Frontal cortex (tissue), 4 donors: ENCODE results near the gene SLC25A10. TPM values are rescaled to one million over a fixed set of nuclear protein-coding genes. Genes with fewer than 3 reads are reported as not detected.

Experiments
- DNase-seq, 2 donors: peaks; one replicate each; pipeline ENCODE4 v3.0.0; 2012; ENCODE audit warnings: low spot score in 2 of 2
- FAIRE-seq: peaks from 2 replicates; lab custom pipeline; 2012; peaks lifted over from hg19 to GRCh38; lab: Jason Lieb, UNC
- total RNA-seq: library from RNA; depleted of rRNA; stranded (reverse); fragments of >200 nt; gene quantifications from one replicate; pipeline ENCODE4 v1.2.3, GENCODE V29; 2014
- donor health status: control.
- donor health status: control.
- donor health status: control.

SLC25A10 gene
- total RNA-seq, 1 donor from 2014 or later: 4.9 TPM

DNA sequence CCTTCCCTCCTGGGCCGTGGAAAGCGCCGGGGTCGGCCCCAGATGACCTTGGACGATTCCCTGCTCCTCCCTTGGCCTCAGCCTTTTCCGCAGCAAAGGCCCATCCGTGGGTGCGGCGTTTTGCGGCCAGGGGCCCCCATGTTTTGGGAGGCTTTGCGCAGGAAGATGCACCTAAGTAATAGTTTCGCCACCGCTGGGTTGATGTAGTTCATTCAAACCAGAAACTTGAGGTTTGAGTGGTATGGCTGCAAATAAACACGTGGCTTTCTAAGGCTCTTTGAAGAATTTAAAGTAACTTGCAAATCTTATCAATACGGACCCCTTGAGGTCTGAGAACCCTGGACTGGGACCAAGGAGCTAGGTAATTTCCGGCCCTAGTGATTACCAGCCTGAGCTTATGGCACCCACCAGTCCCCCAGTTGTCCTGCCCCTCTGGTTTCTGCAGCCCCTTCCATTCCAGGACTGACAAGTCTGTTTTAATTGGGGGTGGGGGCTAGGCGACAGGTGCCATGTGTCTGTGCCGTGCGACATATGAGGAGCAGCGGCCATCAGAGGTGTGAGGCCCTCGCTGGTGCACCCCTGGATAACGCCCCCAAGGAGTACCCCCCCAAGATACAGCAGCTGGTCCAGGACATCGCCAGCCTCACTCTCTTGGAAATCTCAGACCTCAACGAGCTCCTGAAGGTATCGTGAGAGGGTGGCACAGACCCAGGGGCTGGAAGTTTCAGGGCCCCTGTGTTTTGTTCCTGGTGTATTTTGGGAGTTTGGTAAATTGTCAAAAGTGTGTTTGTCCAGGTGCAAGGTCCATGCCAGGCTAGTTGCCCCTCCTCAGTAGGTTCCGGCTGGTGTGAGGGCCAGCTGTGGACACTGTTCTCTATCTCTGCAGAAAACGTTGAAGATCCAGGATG lies 8.1 kb upstream of the SLC25A10 start:
- FAIRE-seq: no peak

DNA sequence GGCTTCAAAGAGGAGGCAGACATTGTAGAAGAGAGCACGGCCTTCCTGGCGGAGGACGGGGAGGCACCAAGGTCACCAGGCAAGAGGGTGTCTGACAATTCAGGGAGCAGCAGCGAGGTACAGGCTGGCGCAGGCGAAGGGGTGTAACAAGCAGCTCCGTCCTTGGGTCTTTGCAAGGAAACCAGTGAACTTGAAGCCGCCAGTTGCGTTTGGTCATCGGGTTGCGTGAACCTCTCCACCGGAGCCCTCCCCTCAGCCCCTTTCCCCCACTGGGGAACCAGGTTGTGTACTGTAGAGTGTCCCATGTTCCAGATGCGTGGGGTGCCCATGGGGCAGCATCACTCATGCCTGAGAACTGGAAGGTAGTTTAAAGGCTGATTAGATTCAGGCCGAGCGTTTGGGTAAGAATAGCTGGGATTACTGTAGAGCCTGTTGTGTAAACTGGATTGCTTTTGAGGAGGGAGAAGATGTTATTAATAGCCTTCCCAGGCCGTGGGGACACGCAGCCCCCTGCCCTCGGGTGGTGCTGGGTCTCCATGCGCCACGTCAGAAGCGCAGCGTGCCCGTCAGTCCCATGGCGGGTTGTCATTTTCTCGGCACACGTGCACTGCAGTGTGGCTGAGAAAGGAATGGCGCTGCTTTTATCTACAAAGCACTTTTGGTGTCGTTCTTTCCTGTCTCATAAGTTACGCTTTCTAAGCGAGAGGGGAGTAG lies 6.4 kb upstream of the SLC25A10 start:
- FAIRE-seq (no peak), DNase-seq (no peak)

More for the DNA sequence above, 8.1 kb upstream of the SLC25A10 start:
- DNase-seq: no peak

DNA sequence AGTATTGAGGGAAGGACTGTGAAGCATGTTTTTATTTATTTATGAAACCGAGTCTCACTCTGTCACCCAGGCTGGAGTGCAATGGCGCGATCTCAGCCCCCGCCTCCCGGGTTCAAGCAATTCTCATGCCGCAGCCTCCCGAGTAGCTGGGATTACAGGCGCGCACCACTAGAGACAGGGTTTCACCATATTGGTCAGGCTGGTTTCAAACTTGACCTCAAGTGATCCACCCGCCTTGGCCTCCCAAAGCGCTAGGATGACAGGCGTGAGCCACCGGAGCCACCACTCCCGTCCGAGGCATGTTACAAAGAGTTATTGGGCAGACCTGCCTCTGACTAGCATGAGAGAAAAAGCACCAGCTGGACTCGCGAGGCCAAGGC lies 5.9 kb upstream of the SLC25A10 start:
- DNase-seq: no peak
- FAIRE-seq: no peak

DNA sequence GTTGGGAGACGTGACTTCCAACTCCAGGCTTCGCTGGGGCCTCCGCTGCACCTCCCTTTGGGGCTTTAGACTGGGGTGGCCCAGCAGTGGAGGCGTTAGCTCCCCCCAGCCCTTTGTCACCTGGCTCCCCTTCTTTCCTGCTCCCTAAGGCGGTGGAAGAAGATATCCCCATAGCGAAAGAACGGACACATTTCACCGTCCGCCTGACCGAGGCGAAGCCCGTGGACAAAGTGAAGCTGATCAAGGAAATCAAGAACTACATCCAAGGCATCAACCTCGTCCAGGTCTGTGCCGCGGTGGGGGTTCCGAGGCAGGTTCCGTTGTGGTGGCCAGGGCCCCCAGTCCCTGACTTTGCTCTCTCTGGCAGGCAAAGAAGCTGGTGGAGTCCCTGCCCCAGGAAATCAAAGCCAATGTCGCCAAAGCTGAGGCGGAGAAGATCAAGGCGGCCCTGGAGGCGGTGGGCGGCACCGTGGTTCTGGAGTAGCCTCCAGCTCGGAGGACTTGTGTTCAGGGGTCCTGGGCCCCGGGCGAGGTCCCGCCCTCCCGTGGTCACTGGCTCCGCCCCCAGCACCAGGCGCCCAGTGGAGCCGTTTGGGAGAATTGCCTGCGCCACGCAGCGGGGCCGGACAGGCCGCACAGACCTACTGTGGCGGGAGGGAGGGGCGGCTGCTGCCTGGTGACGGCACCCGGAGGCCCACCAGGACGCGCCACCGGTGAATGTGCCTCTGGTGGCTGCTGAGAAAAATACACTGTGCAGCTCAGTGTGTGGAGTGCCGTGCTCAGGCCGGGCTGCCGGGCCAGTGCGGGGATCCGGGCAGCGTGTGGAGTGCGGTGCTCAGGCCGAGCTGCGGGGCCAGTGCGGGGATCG lies 5.1 kb upstream of the SLC25A10 start:
- no peak for DNase-seq
- no peak for FAIRE-seq

DNA sequence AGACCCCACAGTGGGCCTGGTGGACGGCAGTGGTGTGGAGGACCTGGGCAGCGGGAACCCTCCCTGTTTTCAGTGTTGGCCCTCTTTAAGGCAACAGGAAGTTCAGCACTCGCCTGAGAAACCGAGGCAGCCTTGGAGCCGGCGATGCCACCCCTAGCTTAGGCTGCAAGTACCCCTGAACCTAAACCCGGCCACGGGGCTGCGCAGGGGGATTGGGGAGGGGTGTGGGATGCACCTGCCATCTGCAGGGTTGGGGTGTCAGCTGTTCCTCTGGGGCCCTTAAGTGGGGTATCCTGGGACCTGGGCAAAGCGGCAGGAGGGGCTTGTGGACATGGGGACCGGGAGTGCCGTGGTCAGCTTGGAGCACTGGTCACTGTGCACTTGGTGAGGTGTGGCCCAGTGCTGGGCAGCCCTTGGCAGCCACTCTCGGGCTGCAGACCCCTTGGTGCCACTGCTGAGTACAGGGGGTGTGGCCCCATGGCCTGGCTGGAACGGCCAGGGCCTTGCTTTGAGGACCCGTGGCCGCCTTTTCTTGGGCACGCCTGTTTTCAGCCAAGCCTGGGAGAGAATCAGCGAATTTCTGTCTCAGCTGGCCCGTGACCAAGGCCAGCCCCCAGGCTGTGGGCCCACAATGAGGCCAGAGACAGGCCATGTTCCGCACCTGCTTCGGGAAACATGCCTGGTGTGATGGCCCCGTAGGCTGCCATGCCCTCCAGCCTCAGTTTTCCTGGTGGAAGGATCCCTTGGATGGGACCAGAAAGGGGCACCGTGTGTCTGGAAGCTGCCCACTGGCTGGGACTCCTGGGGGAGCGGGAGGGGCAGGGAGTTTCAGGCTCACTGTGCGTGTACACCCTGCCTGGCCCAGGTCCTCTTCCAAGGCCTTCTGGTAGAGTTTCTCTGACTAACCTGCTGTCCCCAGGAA lies 4.1 kb upstream of the SLC25A10 start:
- FAIRE-seq: no peak
- DNase-seq: no peak

DNA sequence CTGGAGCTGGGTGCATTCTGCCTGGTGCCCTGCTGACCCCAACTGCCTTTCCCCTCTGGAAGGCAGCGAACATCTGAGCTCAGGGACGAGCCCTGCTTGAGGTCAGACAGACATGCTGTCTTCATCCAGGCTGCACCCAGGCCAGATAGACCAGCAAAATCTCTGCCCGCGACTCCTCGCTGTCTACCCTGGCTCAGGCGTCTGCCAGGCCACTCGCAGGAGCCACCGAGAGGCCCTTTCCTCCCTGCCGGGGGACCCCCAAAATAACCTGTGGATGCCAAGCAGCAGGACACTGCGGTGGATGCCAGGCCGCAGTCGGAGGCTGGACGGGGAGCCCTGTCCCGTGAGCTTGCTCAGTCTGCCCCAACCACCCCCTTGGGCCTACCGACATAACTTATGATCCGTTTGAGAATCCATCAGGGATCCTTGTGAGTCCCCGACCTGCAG lies 3.3 kb upstream of the SLC25A10 start:
- no peak for FAIRE-seq
- no peak for DNase-seq

DNA sequence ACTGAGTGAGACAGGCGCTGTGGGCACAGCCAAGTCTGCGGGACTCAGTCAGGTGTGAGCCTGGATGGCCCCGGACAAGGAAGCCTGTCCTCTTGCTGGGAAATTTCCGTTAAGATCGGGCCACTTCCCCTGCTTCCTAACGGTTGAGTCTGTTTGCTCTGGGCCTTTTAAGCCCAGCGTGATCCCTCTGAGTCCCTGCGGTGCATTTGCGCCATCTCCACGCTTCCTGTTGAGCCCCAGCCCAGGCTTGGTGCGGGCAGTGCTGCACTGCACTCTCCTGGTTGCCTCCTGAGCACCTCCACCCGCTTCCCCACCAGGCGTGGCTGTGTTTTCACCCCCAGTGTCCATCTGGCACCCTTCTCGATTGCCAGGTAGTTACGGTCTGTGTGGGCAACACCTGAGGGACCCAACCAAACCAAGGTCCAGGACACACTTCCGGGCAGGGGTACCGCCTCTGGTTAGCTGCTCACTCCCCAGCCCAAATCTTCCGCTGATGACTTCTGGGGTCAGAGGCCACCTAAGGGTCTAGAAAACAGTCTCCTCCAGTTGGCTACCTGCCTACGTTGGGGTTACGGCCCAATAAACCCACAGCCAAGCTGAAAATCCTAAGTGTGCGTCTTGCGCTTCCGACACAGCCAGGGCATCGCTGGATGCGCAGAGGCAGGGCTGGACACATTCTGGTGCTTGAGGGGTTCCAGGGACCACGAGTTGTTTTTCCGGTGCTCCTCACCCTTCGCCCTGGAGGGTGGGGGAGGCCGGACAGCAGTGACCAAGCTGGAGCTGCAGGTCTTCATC lies 1.4 kb upstream of the SLC25A10 start:
- no peak for DNase-seq
- no peak for FAIRE-seq

DNA sequence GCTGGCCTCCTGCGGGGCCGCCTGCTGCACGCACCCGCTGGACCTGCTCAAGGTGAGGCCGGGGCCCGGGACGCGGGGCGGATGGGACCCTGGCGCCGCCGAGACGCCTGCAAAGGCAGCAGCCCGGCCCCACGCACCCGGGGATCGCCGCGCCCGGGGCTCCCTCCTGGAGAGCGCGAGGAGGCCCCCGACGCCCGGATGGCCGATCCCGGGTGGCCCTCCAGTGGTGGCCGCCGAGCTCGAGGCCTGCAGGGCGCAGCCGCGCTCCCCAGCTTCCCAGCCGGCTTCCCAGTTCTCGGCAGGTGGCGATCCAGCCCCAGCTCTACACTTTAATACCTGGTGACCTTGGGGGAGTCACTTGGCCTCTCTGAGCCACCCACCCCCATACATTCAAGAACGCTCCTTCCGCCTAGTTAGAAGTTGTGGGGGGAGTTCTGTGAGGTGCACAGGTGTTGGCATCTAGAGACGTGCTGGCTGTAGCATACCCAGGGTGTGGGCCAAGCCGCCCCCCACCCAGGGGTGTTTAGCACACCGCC lies 452 bp downstream of the SLC25A10 start:
- FAIRE-seq (no peak), DNase-seq (peak in 1 of 2 donors; percentile 64)

DNA sequence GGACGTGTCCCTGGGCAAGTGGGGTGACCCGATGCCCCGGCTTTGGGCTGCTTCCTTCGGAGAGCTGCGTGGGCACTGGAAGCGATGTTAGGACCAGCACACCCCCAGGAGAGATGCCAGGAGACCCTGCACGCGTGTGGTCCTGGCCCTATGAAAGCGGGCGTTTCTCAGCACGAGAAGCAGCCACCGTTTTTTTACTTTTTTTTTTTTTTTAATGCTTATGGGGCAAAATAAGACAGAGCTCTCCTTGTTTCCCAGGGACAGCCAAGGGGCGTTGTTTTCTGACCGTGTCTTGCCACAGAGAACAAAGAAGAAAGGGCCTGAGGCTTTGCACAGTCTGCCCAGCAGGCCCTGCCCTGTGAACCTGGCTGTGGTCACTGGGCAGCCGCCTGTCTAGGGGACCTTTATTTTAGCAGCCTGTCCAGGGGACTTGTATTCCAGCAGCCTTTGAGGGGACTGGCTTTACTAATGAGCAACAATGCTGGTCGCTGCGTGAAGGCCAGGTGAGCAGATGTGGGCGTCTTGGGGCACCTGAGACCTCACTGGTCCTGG lies 996 bp downstream of the SLC25A10 start:
- FAIRE-seq (no peak), DNase-seq (no peak)

DNA sequence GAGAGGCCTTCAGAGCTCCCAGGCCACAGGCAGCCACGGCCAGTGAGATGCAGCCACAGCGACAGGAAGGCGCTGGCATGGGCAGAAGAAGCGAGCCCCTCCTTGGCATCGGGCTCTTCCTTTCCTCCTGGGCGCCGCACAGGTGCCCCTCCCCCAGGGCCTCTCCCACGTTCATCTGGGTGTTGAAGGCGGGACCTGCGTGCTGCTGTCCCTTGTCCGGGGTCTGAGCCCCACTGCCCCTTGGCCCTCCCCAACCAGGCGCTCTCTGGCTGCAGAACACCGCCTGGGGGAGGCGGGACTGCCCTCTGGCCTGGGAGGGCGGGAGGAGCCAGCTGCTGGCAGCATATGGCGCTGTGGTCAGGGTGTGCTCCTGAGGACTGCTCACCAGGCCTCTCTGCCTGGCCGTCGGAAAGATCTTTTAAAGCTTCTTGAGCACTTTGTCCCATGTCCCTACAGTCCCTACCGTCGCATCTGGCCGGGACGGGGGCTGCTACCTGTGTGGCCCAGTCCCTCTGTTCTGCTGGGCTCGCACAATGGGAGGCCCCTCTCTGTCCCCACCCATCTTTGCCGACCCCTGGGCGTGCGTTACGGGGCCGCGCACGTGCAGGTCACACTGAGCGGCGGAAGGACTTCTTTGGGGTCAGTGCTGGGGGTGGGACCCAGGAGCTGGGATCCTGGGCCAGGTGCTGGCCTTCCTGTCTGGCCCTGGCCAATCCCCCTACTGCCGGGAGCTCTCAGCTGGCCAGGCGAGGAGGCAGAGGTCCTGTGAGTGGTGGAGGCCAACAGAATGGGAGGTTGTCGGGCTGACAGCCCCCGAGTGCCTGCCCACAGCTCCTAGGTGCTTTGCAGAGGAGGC lies 1.7 kb downstream of the SLC25A10 start:
- DNase-seq (no peak), FAIRE-seq (no peak)

DNA sequence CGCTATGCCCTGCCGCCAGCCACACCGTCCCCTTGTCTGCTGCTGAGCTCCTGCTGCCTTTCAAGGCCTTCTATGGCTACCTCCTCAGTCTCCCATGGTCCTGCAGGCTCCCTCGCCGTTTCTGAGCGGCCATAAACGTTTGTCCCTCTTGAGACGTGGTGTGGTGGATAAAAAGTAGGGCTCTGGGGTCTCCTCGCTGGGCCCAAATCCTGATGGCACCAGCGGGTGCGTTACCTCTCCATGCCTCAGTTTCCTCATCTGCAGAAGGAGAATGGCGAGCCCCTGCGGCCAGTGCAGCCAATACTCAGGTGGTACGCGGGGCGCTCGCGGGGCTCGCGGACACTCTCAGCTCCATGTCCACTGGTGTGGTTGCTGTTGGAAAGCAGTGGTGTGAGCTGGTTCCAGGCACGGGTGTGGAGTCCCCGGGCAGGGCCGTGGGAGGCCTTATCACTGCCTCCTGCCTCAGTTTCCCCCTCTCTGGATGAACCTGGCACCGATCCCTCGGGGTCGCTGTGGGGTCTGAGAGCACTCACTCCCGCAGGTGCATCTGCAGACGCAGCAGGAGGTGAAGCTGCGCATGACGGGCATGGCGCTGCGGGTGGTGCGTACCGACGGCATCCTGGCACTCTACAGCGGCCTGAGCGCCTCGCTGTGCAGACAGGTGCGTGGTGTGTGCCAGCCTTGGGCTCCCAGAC lies 2.5 kb downstream of the SLC25A10 start:
- no peak for DNase-seq
- FAIRE-seq: no peak

DNA sequence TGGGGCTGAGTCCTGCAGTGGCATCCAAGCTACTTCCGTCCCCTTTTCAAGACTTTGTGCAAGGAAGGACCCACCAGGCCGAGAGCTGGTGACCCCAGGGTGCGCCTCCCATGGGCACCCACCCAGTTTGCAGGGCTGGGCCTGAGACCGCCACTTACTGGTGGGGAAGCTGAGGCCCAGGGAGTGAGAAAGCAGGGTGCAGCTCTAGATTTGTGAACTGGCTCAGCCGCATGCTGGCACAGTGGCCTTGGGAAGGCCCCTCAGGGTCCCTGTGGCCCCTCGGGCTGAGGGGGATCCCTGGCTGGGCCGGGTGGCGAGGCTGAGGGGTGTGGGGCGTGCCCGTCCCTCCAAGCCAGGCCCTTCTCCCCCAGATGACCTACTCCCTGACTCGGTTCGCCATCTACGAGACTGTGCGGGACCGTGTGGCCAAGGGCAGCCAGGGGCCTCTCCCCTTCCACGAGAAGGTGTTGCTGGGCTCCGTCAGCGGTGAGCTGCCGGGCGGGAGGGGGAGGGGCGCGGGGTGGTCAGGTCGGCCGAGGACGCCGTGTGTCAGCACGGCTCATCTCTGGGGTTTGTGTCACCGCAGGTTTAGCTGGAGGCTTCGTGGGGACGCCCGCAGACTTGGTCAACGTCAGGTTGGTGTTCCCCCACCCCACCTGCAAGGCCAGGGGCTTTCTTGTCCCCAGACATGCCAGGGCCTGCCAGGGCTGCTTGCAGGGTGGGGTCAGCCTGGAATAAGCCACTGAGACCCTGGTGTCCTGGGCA lies 3.2 kb downstream of the SLC25A10 start:
- no peak for FAIRE-seq

DNA sequence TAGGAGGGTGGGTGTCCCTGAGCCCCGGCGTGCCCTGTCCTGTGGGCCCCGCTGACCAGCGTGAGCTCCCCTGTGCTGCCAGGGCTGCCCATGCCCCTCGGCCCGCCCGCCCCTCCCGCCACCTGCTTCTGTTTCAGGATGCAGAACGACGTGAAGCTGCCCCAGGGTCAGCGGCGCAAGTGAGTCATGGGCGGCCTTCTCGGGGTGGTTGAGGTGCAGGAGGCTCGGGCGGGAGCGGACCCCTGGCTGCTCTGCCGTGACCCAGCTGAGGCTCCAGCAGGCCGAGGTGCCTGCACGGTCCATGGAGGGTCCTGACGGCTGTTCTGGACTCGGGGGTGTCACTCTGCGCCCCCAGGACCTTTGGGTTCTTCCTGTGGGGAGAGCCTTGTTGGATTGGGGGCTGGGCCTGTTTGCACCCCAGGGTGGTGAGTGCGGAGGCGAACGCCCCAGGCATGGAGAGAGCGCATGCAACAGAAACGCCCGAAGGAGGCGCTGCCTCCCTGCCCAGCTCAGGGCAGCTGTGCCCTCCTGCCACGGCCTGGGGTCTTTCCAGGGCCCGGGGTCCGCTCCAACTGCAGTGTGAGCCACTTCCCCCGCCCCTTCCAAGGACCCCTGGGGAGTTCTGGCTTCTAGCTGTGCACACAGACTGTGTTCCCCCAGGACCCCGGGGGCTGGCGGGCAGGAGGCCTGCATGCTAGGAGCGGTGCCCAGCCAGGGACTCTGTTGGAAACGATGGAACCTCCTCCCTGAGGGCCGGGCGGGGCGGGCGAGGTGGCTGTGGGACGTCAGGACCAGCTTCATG lies 4.0 kb downstream of the SLC25A10 start:
- DNase-seq: no peak
- FAIRE-seq: no peak

More for the DNA sequence above, 3.2 kb downstream of the SLC25A10 start:
- no peak for DNase-seq

DNA sequence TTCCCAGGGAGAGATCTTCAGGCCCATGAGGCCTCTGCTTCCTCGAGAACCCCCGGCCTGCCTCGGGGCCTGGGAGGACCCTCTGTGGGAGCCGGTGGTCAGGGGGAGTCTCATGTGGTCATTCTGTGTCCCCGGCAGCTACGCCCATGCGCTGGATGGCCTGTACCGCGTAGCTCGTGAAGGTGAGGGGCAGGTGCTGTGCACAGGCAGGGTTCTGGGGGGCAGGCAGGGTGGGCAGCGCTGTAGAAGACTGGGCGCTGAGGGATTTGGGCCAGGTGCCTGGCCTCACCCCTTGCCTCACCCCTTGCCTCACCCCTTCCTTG lies 4.6 kb downstream of the SLC25A10 start:
- FAIRE-seq (no peak), DNase-seq (no peak)
